GM23338 (cell line): ENCODE results near the gene ONECUT3.

ENCODE experiments used
- CREB1 ChIP-seq: fragments of 250-450 bp; sonication (Bioruptor Pico); IDR thresholded peaks from 2 replicates; pipeline ENCODE4 v1.5.0; 2020; ENCODE audit warnings: low read depth, mild to moderate bottlenecking, moderate library complexity
- EZH2 ChIP-seq: fragments of 200-600 bp; sonication (generic); IDR thresholded peaks from one replicate; pipeline ENCODE4 v1.8.0; 2017; ENCODE audit warnings: antibody characterized with exemption, mild to moderate bottlenecking, low read depth; ENCODE audit not compliant: unreplicated experiment
- EZH2phosphoT487 ChIP-seq: fragments of 200-600 bp; sonication (generic); IDR thresholded peaks from one replicate; pipeline ENCODE4 v1.8.1; 2018; ENCODE audit warnings: antibody characterized with exemption; ENCODE audit not compliant: unreplicated experiment
- JUNB ChIP-seq: IDR thresholded peaks from one replicate; pipeline ENCODE4 v1.6.1; 2016; ENCODE audit warnings: antibody characterized with exemption; ENCODE audit not compliant: unreplicated experiment
- NANOG ChIP-seq: IDR thresholded peaks from 2 replicates; pipeline ENCODE4 v1.6.1; 2016; ENCODE audit warnings: antibody characterized with exemption, borderline replicate concordance
- POLR2AphosphoS5 ChIP-seq: IDR thresholded peaks from 2 replicates; pipeline ENCODE4 v1.6.1; 2016; ENCODE audit warnings: antibody characterized with exemption, low read depth
- STAT1 ChIP-seq: IDR thresholded peaks from one replicate; pipeline ENCODE4 v1.6.1; 2016; ENCODE audit warnings: antibody characterized with exemption; ENCODE audit not compliant: unreplicated experiment
- ZNF114 ChIP-seq: fragments of 250-450 bp; sonication (Bioruptor Pico); IDR thresholded peaks from 2 replicates; pipeline ENCODE4 v1.5.0; 2020; ENCODE audit warnings: mild to moderate bottlenecking, moderate library complexity
- TF ChIP-seq, protein P1 (sequence below), 2 experiments: fragments of 200-600 bp in 1 of 2; sonication (generic) in 1 of 2; conservative IDR thresholded peaks; 2 replicates each; pipeline versions ENCODE4 v1.5.1 to v1.6.1; 2016 to 2017; ENCODE audit warnings: antibody characterized with exemption in 2 of 2, low read depth in 2 of 2, mild to moderate bottlenecking in 2 of 2, moderate library complexity in 1 of 2
- TF ChIP-seq, protein P2 (sequence below): IDR thresholded peaks from one replicate; pipeline ENCODE4 v1.6.1; 2018; ENCODE audit warnings: antibody characterized with exemption; ENCODE audit not compliant: unreplicated experiment
- TF ChIP-seq, protein P3 (sequence below): fragments of 250-450 bp; sonication (Bioruptor Pico); IDR thresholded peaks from 2 replicates; pipeline ENCODE4 v1.5.0; 2020; ENCODE audit warnings: mild to moderate bottlenecking, moderate library complexity

DNA sequence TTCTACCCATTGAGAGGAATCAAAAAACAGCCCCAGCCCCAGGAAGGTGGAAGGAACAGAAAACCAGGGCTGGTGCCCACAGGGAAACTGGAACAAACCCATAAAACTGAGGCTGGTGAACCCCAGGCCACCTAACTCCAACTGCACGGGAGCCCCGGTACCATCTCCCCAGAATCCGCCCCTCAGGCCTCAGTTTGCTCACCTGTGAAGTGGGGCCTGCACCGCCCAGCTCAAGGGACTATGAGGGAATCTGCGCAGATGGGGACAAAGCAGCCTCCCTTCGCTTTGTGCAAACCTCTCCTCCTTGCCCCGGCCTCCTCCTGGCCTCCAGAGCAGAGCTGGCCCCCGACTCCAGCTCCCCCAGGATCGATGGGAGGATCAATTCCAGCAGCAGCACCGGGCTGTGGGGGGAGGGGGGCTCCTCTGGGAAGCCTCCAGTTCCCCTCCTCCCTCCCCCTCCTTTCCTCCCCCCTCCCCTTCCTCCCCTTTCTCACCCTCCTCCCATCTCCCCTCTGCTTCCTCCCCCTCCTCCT is 9.1 kb upstream of the ONECUT3 start:
- TF ChIP-seq, protein P1, sequence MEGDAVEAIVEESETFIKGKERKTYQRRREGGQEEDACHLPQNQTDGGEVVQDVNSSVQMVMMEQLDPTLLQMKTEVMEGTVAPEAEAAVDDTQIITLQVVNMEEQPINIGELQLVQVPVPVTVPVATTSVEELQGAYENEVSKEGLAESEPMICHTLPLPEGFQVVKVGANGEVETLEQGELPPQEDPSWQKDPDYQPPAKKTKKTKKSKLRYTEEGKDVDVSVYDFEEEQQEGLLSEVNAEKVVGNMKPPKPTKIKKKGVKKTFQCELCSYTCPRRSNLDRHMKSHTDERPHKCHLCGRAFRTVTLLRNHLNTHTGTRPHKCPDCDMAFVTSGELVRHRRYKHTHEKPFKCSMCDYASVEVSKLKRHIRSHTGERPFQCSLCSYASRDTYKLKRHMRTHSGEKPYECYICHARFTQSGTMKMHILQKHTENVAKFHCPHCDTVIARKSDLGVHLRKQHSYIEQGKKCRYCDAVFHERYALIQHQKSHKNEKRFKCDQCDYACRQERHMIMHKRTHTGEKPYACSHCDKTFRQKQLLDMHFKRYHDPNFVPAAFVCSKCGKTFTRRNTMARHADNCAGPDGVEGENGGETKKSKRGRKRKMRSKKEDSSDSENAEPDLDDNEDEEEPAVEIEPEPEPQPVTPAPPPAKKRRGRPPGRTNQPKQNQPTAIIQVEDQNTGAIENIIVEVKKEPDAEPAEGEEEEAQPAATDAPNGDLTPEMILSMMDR (conservative IDR thresholded peaks at IDR 0.05; ENCODE audit: low read depth in 2 of 2) = no peak
- no peak for TF ChIP-seq ZNF114 (CRISPR knock-in tag)
- no peak for TF ChIP-seq CREB1 (CRISPR knock-in tag)
- TF ChIP-seq STAT1 = no peak
- TF ChIP-seq EZH2 = no peak
- no peak for TF ChIP-seq POLR2AphosphoS5
- TF ChIP-seq EZH2phosphoT487 = no peak
- no peak for TF ChIP-seq JUNB
- TF ChIP-seq NANOG = no peak
- TF ChIP-seq, protein P2, sequence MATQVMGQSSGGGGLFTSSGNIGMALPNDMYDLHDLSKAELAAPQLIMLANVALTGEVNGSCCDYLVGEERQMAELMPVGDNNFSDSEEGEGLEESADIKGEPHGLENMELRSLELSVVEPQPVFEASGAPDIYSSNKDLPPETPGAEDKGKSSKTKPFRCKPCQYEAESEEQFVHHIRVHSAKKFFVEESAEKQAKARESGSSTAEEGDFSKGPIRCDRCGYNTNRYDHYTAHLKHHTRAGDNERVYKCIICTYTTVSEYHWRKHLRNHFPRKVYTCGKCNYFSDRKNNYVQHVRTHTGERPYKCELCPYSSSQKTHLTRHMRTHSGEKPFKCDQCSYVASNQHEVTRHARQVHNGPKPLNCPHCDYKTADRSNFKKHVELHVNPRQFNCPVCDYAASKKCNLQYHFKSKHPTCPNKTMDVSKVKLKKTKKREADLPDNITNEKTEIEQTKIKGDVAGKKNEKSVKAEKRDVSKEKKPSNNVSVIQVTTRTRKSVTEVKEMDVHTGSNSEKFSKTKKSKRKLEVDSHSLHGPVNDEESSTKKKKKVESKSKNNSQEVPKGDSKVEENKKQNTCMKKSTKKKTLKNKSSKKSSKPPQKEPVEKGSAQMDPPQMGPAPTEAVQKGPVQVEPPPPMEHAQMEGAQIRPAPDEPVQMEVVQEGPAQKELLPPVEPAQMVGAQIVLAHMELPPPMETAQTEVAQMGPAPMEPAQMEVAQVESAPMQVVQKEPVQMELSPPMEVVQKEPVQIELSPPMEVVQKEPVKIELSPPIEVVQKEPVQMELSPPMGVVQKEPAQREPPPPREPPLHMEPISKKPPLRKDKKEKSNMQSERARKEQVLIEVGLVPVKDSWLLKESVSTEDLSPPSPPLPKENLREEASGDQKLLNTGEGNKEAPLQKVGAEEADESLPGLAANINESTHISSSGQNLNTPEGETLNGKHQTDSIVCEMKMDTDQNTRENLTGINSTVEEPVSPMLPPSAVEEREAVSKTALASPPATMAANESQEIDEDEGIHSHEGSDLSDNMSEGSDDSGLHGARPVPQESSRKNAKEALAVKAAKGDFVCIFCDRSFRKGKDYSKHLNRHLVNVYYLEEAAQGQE = no peak
- TF ChIP-seq, protein P3, sequence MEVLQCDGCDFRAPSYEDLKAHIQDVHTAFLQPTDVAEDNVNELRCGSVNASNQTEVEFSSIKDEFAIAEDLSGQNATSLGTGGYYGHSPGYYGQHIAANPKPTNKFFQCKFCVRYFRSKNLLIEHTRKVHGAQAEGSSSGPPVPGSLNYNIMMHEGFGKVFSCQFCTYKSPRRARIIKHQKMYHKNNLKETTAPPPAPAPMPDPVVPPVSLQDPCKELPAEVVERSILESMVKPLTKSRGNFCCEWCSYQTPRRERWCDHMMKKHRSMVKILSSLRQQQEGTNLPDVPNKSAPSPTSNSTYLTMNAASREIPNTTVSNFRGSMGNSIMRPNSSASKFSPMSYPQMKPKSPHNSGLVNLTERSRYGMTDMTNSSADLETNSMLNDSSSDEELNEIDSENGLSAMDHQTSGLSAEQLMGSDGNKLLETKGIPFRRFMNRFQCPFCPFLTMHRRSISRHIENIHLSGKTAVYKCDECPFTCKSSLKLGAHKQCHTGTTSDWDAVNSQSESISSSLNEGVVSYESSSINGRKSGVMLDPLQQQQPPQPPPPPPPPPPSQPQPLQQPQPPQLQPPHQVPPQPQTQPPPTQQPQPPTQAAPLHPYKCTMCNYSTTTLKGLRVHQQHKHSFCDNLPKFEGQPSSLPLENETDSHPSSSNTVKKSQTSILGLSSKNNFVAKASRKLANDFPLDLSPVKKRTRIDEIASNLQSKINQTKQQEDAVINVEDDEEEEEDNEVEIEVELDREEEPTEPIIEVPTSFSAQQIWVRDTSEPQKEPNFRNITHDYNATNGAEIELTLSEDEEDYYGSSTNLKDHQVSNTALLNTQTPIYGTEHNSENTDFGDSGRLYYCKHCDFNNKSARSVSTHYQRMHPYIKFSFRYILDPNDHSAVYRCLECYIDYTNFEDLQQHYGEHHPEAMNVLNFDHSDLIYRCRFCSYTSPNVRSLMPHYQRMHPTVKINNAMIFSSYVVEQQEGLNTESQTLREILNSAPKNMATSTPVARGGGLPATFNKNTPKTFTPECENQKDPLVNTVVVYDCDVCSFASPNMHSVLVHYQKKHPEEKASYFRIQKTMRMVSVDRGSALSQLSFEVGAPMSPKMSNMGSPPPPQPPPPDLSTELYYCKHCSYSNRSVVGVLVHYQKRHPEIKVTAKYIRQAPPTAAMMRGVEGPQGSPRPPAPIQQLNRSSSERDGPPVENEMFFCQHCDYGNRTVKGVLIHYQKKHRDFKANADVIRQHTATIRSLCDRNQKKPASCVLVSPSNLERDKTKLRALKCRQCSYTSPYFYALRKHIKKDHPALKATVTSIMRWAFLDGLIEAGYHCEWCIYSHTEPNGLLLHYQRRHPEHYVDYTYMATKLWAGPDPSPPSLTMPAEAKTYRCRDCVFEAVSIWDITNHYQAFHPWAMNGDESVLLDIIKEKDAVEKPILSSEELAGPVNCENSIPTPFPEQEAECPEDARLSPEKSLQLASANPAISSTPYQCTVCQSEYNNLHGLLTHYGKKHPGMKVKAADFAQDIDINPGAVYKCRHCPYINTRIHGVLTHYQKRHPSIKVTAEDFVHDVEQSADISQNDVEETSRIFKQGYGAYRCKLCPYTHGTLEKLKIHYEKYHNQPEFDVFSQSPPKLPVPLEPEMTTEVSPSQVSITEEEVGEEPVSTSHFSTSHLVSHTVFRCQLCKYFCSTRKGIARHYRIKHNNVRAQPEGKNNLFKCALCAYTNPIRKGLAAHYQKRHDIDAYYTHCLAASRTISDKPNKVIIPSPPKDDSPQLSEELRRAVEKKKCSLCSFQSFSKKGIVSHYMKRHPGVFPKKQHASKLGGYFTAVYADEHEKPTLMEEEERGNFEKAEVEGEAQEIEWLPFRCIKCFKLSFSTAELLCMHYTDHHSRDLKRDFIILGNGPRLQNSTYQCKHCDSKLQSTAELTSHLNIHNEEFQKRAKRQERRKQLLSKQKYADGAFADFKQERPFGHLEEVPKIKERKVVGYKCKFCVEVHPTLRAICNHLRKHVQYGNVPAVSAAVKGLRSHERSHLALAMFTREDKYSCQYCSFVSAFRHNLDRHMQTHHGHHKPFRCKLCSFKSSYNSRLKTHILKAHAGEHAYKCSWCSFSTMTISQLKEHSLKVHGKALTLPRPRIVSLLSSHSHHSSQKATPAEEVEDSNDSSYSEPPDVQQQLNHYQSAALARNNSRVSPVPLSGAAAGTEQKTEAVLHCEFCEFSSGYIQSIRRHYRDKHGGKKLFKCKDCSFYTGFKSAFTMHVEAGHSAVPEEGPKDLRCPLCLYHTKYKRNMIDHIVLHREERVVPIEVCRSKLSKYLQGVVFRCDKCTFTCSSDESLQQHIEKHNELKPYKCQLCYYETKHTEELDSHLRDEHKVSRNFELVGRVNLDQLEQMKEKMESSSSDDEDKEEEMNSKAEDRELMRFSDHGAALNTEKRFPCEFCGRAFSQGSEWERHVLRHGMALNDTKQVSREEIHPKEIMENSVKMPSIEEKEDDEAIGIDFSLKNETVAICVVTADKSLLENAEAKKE = no peak
